HepG2 (cell line): ENCODE results near the gene PPDPF.

Source experiments
- HNF4A ChIP-seq: sonication (generic); formaldehyde crosslinking; IDR thresholded peaks from 2 replicates; pipeline ENCODE4 v1.4.0; 2020; ENCODE audit warnings: missing genetic modification reagents
- TBP ChIP-seq: sonication (generic); formaldehyde crosslinking; IDR thresholded peaks from 2 replicates; pipeline ENCODE4 v1.5.0; 2020; ENCODE audit warnings: missing genetic modification reagents
- ZNF564 ChIP-seq: sonication (generic); formaldehyde crosslinking; IDR thresholded peaks from 2 replicates; pipeline ENCODE4 v1.8.1; 2023; ENCODE audit warnings: mild to moderate bottlenecking, missing genetic modification reagents
- TF ChIP-seq, protein P1 (sequence below): sonication (generic); formaldehyde crosslinking; IDR thresholded peaks from 2 replicates; pipeline ENCODE4 v1.5.0; 2020; ENCODE audit warnings: mild to moderate bottlenecking, missing genetic modification reagents

GRCh38 chr20:63549019-63549418, 28.5 kb downstream of the PPDPF start:
- TF ChIP-seq, protein P1, sequence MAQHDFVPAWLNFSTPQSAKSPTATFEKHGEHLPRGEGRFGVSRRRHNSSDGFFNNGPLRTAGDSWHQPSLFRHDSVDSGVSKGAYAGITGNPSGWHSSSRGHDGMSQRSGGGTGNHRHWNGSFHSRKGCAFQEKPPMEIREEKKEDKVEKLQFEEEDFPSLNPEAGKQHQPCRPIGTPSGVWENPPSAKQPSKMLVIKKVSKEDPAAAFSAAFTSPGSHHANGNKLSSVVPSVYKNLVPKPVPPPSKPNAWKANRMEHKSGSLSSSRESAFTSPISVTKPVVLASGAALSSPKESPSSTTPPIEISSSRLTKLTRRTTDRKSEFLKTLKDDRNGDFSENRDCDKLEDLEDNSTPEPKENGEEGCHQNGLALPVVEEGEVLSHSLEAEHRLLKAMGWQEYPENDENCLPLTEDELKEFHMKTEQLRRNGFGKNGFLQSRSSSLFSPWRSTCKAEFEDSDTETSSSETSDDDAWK (CRISPR knock-in tag) = no peak
- TF ChIP-seq HNF4A (CRISPR knock-in tag) = no peak
- TF ChIP-seq ZNF564 (CRISPR knock-in tag) = no peak
- no peak for TF ChIP-seq TBP (CRISPR knock-in tag)
